ENCODE measurements around the gene CWC25. TPM values are rescaled to one million over a fixed set of nuclear protein-coding genes. Genes with fewer than 3 reads are reported as not detected.

CWC25 gene
- total and polyA plus RNA-seq, 2 of the 13 experiments (the other 11 are each of a cell fraction or from before 2014, with no cell fraction given), result 15.6 to 22.7 TPM

DNA sequence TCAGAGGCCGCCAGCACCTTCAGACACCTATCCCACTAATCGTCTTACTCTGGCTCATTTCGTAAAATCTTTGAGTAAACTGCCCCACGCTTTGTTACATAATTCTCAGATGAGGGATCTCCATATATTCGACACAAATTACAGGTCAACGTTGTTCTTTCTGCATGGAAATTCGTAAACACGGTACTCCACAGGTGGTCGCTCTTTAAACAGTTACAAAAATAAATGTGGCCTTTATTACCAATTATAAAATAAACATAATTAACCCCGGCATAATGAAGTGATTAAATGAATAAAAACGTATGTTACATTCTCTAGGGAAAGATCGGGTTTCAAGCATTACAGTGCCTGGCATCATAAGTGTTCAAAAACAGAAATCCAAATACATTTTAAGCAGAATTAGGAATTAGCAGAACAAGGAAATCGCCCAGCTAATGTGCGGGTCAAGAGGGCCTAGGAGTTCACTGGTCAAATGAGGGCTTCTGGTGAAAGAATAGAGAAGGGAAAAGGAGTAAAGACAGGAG, 24.8 kb downstream of the CWC25 start (continued):
- TF ChIP-seq RARA (CRISPR knock-in tag; IDR thresholded peaks at IDR 0.05), result no peak; the same call in 1 of the 2 replicates

DNA sequence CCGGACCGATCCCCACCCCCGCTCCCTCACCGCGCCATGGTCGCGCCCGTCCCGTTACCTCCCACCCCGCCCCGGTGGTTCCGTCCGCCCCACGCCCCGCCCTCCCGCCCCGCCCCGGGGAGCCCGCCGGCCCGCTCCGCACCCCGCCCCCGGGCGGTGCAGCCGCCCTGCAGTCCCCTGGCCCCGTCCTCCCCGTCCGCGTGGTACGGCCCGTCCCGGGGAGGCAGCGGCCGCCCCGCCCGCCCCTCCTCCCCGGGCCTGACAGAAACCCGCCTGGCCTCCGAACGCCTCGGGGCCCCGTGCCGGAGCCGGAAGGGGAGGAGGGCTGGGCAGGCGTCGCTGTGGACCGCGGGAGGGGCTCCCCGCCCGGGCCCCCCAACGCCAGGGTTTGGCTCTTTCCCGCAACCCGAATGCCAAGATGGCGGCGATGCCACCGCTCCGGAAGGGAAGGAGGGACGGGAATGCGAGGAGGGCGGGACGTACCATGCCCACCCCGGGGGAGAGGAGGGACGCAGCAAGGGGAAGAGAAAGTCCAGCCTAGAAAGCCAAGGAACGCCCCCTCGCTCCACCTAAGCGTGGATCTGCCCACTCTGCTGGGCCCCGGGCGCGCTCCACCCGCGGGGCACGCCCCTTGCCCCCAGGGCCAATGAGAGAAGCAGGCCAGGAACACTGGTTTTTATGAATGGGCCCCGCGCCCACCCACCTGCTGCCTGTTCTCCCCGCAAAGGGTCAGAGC, 25.5 kb downstream of the CWC25 start, which contains the start of gene PIP4K2B:
Gene PIP4K2B (minus strand): TSS at position 56 of the 736 bp plus-strand sequence. CDS start 132 bp downstream, outside the sequence.
- Histone ChIP-seq H3K9me3 (ENCODE audit: low read length) (no peaks in the 10 kb centered on the region), H4K20me1 (ENCODE audit: insufficient read depth, low read length) (peaks cover 22% of the 10 kb centered on the region; the same call in 1 of the 2 replicates), H3K4me3 (replicated peaks in 1 of 3; ENCODE audit: insufficient read depth in 1 of 3, low read depth in 2 of 3, low read length in 3 of 3) (peak within 1 kb of the TSS; percentile 76 to 98 (median 90)), H3K79me2 (ENCODE audit: insufficient read depth, low read length) (peaks cover 42% of the 10 kb centered on the region), H2AFZ (ENCODE audit: low read length) (no peak within 1 kb of the TSS), H3K36me3 (replicated peaks in 1 of 2; ENCODE audit: control insufficient read depth in 1 of 2, insufficient read depth in 2 of 2, low read length in 2 of 2) (peaks cover 11 to 34% of the 10 kb centered on the region in 2 experiments), H3K27me3 (ENCODE audit: control insufficient read depth in 1 of 2, insufficient read depth in 2 of 2, low read length in 2 of 2) (no peaks in the 10 kb centered on the region), H3K4me1 (ENCODE audit: insufficient read depth, low read length) (peaks cover 39% of the 10 kb centered on the region), H3K4me2 (ENCODE audit: low read depth, low read length) (peak within 1 kb of the TSS; percentile 86), H3K27ac (ENCODE audit: extremely low read length, insufficient read depth, low read length) (peak within 1 kb of the TSS; percentile 99), H3K9ac (ENCODE audit: insufficient read depth, low read depth, low read length) (peak within 1 kb of the TSS; percentile 99)
- intact Hi-C loops (cut with micrococcal nuclease; ENCODE audit: unreplicated experiment) (loop anchor here (1.0 to 2.0 kb wide), 2 partner anchors 47 to 70 kb away; partner anchors contain the start of gene PSMB3), in situ Hi-C loops (cut with HindIII; ENCODE audit: extremely low pct_ligation_motif_present, low pct_unique_long_range_greater_than_20kb) (no loop called here)
- peak; percentile 92 for ATAC-seq
- ChIA-PET POLR2A (interaction anchor here (0.7 to 2.3 kb wide), 11 partner anchors 22 to 115 kb away, joined by 3 to 11 read pairs (median 3); partner anchors contain the start of genes CWC25, LASP1 and PSMB3), CTCF (ENCODE audit: low intra/inter-chr PET ratio, low total read pairs) (no interaction called here)
- no peak for FAIRE-seq
- WGBS (ENCODE audit: low lambda C conversion rate), result 0% methylated on average over 20 of the region's 76 CpGs
- DNase-seq (ENCODE audit: low spot score), result peak; percentile 98
- no TSS peak for BruUV-seq (replicated peaks)
- TF ChIP-seq HNRNPUL1 (IDR thresholded peaks at IDR 0.05; ENCODE audit: low read depth, low read length) (no peak), ZHX2 (IDR thresholded peaks at IDR 0.05; ENCODE audit: low read depth) (peak; percentile 86), ZHX2 (CRISPR knock-in tag; IDR thresholded peaks at IDR 0.05; ENCODE audit: borderline replicate concordance) (0 out of 2 replicates have a peak, but pooled peaks have one; percentile 58), ZNF503 (CRISPR knock-in tag; IDR thresholded peaks at IDR 0.05) (peak; percentile 58; the same call in 1 of the 2 replicates), SYNCRIP (IDR thresholded peaks at IDR 0.05; ENCODE audit: insufficient read depth, low read depth, low read length) (no peak), ZNF10 (CRISPR knock-in tag; IDR thresholded peaks at IDR 0.05; ENCODE audit: borderline replicate concordance, low read depth) (no peak), IRF2 (CRISPR knock-in tag; IDR thresholded peaks at IDR 0.05) (peak; percentile 92), SOX5 (CRISPR knock-in tag; IDR thresholded peaks at IDR 0.05; ENCODE audit: borderline replicate concordance) (peak; percentile 64), ASH2L (IDR thresholded peaks at IDR 0.05; ENCODE audit: insufficient read length, low read depth, low read length) (peak; percentile 91)
- TF ChIP-seq, protein P1, sequence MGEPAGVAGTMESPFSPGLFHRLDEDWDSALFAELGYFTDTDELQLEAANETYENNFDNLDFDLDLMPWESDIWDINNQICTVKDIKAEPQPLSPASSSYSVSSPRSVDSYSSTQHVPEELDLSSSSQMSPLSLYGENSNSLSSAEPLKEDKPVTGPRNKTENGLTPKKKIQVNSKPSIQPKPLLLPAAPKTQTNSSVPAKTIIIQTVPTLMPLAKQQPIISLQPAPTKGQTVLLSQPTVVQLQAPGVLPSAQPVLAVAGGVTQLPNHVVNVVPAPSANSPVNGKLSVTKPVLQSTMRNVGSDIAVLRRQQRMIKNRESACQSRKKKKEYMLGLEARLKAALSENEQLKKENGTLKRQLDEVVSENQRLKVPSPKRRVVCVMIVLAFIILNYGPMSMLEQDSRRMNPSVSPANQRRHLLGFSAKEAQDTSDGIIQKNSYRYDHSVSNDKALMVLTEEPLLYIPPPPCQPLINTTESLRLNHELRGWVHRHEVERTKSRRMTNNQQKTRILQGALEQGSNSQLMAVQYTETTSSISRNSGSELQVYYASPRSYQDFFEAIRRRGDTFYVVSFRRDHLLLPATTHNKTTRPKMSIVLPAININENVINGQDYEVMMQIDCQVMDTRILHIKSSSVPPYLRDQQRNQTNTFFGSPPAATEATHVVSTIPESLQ (CRISPR knock-in tag; conservative IDR thresholded peaks at IDR 0.05), result peak; percentile 77; the same call in 1 of the 2 replicates

Measured in HepG2 (cell line).